COR-L47 (cell line): ENCODE measurements around the gene BHLHE23.
"Not testable (repeated sequence)": the region's sequence is repeated elsewhere in the genome, so short reads cannot be mapped to it uniquely, and the experiment has no call there.

ENCODE experiments used
- DNase-seq: peaks from one replicate; lab custom pipeline; 2025; lab: John Stamatoyannopoulos, UW

BHLHE23 gene

DNA sequence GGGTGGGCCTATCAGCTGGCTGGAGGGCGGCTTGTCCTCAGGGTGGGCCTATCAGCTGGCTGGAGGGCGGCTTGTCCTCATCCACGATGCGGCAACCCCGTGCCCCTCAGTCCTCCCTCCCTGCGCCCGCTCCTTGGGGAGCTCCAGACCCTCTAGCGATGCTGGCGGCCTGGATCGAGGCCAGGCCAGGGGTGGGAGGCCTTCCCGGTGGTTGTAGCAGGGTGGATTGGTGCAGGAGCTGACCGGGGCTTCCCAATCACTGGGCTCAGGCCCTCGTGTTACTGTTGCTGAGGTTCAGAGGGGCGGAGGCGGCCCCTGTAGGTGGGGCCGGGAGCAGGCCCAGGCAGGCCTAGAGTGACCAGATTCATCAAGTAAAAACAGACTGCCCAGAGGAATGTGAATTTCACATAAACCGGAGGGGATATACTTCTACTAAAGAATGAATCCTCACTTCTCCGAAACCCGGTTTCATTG is 45.4 kb downstream of the BHLHE23 start:
- no peak for DNase-seq

DNA sequence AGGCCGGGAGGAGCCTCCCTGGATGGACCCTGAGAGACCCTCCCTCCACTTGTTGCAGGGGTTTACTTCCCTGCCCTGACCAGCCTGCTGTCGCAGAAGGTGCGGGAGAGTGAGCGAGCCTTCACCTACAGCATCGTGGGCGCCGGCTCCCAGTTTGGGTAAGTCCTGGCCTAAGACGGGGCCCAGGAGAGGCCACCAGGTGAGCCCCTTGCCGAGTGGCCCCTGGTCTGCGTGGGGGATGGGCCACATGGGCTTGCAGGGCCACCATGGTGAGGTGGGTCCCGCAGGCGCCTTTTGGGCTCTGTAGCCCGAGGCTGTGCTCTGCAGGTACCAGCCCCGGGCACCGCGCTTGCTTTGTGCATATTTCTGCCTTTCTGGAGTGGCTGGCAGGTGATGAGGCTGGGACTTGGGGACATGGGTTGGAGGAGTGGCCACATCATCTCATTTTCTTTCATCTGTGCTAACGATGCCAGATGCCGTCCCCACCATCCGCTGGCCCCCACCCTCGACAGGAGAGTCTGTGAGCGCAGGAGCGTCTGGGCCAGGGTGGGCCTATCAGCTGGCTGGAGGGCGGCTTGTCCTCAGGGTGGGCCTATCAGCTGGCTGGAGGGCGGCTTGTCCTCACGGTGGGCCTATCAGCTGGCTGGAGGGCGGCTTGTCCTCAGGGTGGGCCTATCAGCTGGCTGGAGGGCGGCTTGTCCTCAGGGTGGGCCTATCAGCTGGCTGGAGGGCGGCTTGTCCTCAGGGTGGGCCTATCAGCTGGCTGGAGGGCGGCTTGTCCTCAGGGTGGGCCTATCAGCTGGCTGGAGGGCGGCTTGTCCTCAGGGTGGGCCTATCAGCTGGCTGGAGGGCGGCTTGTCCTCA is 46.1 kb downstream of the BHLHE23 start:
- DNase-seq: not testable (repeated sequence)

GRCh38 chr20:62959998-62960436 is 46.7 kb downstream of the BHLHE23 start:
- DNase-seq: no peak

GRCh38 chr20:62959101-62959971 is 47.4 kb downstream of the BHLHE23 start:
- no peak for DNase-seq

DNA sequence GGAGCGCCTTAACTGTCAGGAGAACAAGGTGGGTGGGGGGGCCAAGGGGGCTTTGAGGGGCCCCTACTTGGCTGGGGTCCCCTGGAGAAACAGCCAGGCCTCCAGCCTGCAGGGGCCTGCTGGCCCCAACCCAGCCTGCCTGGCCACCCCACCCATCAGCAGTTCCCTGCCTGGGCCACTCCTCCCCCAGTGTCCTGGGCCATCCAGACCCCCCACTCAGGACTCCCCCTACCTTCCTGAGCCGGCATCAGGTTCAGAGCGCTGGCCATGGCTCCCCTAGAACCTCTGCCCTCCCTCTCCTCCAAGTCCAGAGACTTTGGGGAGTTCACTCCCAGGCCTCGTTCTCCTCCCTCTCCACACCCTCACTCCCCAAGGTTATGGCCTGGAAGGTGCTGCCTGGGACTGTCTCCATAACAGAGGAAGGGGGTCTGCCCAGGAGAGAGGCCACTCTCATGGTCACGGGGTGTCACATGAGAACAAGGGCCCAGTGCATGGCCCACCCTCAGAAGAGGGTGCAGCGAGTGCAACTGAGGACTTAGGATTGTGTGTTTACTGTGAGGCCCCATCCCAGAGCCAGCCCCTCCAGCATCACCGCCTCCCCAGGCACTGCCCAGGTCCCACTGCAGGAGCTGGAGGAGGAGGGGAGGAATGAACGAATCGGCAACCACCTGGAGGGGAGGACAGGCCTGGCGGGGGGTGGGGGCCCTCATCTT is 48.2 kb downstream of the BHLHE23 start:
- DNase-seq: no peak

DNA sequence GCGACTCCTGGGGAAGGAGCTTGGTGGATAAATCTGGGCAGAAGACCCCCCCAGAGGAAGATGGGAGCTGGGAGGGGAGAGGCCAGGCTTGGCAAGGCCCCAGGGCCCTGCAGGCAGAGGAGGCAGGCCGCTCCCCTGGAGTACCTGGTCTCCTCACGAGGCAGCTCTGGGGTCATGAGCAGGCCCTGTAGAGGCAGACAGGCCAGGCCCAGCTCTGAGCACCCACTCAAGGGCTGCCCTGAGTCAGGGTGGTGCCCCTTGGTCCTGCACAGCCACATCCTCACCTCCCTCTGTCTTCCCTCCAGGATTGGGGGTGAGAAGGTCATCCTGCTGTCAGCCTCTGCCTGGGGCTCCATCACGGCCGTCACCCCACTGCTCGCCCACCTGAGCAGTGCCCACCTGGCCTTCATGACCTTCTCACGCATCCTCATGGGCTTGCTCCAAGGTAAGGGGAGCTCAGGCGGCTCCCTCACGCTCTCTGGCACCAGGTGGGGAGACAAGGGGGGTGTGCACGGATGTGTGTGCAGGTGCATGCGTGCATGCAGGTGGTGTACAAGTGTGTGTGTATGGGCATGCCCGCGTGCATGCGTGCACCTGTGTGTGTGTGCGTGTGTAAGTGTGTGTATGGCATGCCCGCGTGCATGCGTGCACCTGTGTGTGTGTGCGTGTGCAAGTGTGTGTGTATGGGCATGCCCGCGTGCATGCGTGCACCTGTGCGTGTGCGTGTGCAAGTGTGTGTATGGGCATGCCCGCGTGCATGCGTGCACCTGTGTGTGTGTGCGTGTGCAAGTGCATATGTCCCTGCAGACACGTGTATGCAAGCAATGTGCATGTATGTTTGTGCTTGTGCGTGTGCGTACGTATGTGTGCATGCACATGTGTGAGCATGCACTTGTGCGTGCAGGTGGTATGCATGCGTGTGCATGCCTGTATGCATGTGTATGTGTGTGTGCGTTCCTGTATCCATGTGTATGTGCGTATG is 49.3 kb downstream of the BHLHE23 start:
- DNase-seq: no peak

GRCh38 chr20:62956387-62957135 is 50.2 kb downstream of the BHLHE23 start:
- no peak for DNase-seq
